LNCaP clone FGC (cell line): Measurements from ENCODE around the gene SRBD1.

ENCODE experiments used
- DNase-seq: peaks from one replicate; pipeline ENCODE4 v3.0.0-alpha.2; 2011; ENCODE audit warnings: low read depth
- H3K4me3 ChIP-seq: 2 replicates; pipeline ENCODE4 v1.5.1; 2011; ENCODE audit warnings: mild to moderate bottlenecking, low read depth, low read length, control low read depth
- CTCF ChIP-seq: IDR thresholded peaks from 2 replicates; pipeline ENCODE4 v1.5.1; 2012; ENCODE audit warnings: mild to moderate bottlenecking; ENCODE audit not compliant: control insufficient read depth, insufficient read depth; ENCODE audit errors: extremely low read depth

The SRBD1 gene

GRCh38 chr2:45412754-45413379 lies 198.2 kb downstream of the SRBD1 start:
- peak; percentile 50 for DNase-seq
- no peak for TF ChIP-seq CTCF
- H3K4me3 ChIP-seq = no peak overlapping the region

- DNase-seq = no peak
- no peak for TF ChIP-seq CTCF
- H3K4me3 ChIP-seq = no peak overlapping the region
Observed at GRCh38 chr2:45409677-45410076, 201.4 kb downstream of the SRBD1 start.

- H3K4me3 ChIP-seq = no peak overlapping the region
- TF ChIP-seq CTCF = no peak
- no peak for DNase-seq
Observed at GRCh38 chr2:45406621-45407020, 204.4 kb downstream of the SRBD1 start.

- no peak overlapping the region for H3K4me3 ChIP-seq
- TF ChIP-seq CTCF = no peak
- no peak for DNase-seq
Observed at GRCh38 chr2:45404807-45405297, 206.2 kb downstream of the SRBD1 start.

- H3K4me3 ChIP-seq = no peak overlapping the region
- no peak for TF ChIP-seq CTCF
- no peak for DNase-seq
Observed at GRCh38 chr2:45403036-45403435, 208.0 kb downstream of the SRBD1 start.

GRCh38 chr2:45401431-45401922 lies 209.6 kb downstream of the SRBD1 start:
- TF ChIP-seq CTCF = no peak
- no peak for DNase-seq
- no peak overlapping the region for H3K4me3 ChIP-seq
